Nephron (organoid): ENCODE measurements around the gene DOCK1.

Source experiments
- H3K27ac Mint-ChIP-seq, 3 experiments: 2 replicates each; pipeline ENCODE4 v1.8.0; 2020; ENCODE audit warnings: mixed read lengths in 3 of 3, mild to moderate bottlenecking in 2 of 3, moderate library complexity in 1 of 3
- H3K27me3 Mint-ChIP-seq: 2 replicates; pipeline ENCODE4 v1.8.0; 2021; ENCODE audit warnings: low read depth, mild to moderate bottlenecking, moderate library complexity, mixed read lengths
- H3K36me3 Mint-ChIP-seq: 2 replicates; pipeline ENCODE4 v1.8.0; 2020; ENCODE audit warnings: low read depth, mixed read lengths
- H3K4me1 Mint-ChIP-seq: 2 replicates; pipeline ENCODE4 v1.8.0; 2020; ENCODE audit warnings: mixed read lengths
- H3K4me3 Mint-ChIP-seq, 3 experiments: 2 replicates each; pipeline ENCODE4 v1.8.0; 2020; ENCODE audit warnings: mild to moderate bottlenecking in 3 of 3, mixed read lengths in 3 of 3, moderate library complexity in 2 of 3
- H3K9me3 Mint-ChIP-seq: 2 replicates; pipeline ENCODE4 v1.8.0; 2020; ENCODE audit warnings: mixed read lengths
- CTCF ChIP-seq, 3 experiments: fragments of 200-600 bp; sonication (generic); IDR thresholded peaks; one replicate each; pipeline ENCODE4 v1.5.0; 2021; ENCODE audit warnings: antibody characterized with exemption in 3 of 3; ENCODE audit not compliant: unreplicated experiment in 3 of 3

DOCK1 gene

GRCh38 chr10:127228195-127228787, 323.1 kb downstream of the DOCK1 start:
- Mint-ChIP-seq H3K36me3 (peaks cover 4% of the 10 kb centered on the region), H3K4me1 (peaks cover 7% of the 10 kb centered on the region), H3K27ac (peak overlapping the region in 1 of 3 experiments; percentile 6), H3K9me3 (no peaks in the 10 kb centered on the region), H3K4me3 (no peak overlapping the region), H3K27me3 (no peaks in the 10 kb centered on the region)
- no peak for TF ChIP-seq CTCF (IDR thresholded peaks at IDR 0.05; ENCODE audit: unreplicated experiment in 3 of 3)

- no peaks in the 10 kb centered on the region for H3K9me3 Mint-ChIP-seq
- no peak for TF ChIP-seq CTCF (IDR thresholded peaks at IDR 0.05; ENCODE audit: unreplicated experiment in 3 of 3)
- H3K4me3 Mint-ChIP-seq: no peak overlapping the region
- no peaks in the 10 kb centered on the region for H3K4me1 Mint-ChIP-seq
- no peak overlapping the region for H3K27ac Mint-ChIP-seq
- no peaks in the 10 kb centered on the region for H3K36me3 Mint-ChIP-seq
- no peaks in the 10 kb centered on the region for H3K27me3 Mint-ChIP-seq
Measured at GRCh38 chr10:127234306-127234800, 329.1 kb downstream of the DOCK1 start.

GRCh38 chr10:127236266-127236665, 331.0 kb downstream of the DOCK1 start:
- TF ChIP-seq CTCF (IDR thresholded peaks at IDR 0.05; ENCODE audit: unreplicated experiment in 3 of 3): no peak
- Mint-ChIP-seq H3K4me1 (no peaks in the 10 kb centered on the region), H3K27ac (no peak overlapping the region), H3K36me3 (no peaks in the 10 kb centered on the region), H3K9me3 (no peaks in the 10 kb centered on the region), H3K4me3 (no peak overlapping the region), H3K27me3 (no peaks in the 10 kb centered on the region)

- H3K4me3 Mint-ChIP-seq: no peak overlapping the region
- peaks cover 11% of the 10 kb centered on the region for H3K4me1 Mint-ChIP-seq
- H3K36me3 Mint-ChIP-seq: no peaks in the 10 kb centered on the region
- no peak for TF ChIP-seq CTCF (IDR thresholded peaks at IDR 0.05; ENCODE audit: unreplicated experiment in 3 of 3)
- H3K27me3 Mint-ChIP-seq: no peaks in the 10 kb centered on the region
- H3K27ac Mint-ChIP-seq: no peak overlapping the region
- no peaks in the 10 kb centered on the region for H3K9me3 Mint-ChIP-seq
Measured at GRCh38 chr10:127242914-127243313, 337.7 kb downstream of the DOCK1 start.

GRCh38 chr10:127243490-127244272, 338.5 kb downstream of the DOCK1 start:
- Mint-ChIP-seq H3K9me3 (no peaks in the 10 kb centered on the region), H3K4me3 (no peak overlapping the region), H3K27ac (no peak overlapping the region), H3K36me3 (peaks cover 7% of the 10 kb centered on the region), H3K27me3 (no peaks in the 10 kb centered on the region), H3K4me1 (peaks cover 11% of the 10 kb centered on the region)
- peak; percentile 28 to 50 (median 36) for TF ChIP-seq CTCF (IDR thresholded peaks at IDR 0.05; ENCODE audit: unreplicated experiment in 3 of 3)
